ENCODE data around the gene LRRC1. TPM values are rescaled to one million over a fixed set of nuclear protein-coding genes. Genes with fewer than 3 reads are reported as not detected.
A peak's percentile ranks its signal among the peaks of the same experiment; 100 is the strongest.

The LRRC1 gene
- total and polyA plus RNA-seq, 10 of the 15 experiments (the other 5 are each of a cell fraction or from before 2014, with no cell fraction given), result 0.35 to 9.3 (median 0.63) TPM

DNA sequence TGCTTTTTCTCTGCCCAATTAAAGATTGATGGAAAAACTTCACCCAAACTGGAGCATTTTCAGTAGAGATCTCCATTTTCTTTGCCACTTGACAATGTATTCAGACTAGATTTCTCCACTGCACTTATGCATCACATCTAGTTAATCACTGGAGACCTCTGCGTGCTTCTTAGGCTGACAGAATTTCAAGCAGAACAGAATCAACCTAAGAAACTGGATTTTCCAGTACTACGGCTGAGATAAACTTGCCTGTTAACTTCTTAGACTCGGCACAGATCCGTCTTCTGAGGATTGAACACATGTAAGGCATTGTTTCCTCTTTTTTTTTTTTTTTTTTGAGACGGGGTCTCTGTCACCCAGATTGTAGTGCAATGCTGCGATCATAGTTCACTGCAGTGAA, 139.2 kb downstream of the LRRC1 start:
- POLR2A ChIA-PET, result no interaction called here
- SMC1A ChIA-PET (ENCODE audit: uncharacterized antibody, unreplicated experiment), result no interaction called here
- H2AFZ ChIP-seq (ENCODE audit: control insufficient read depth, low read depth, low read length), result no peak overlapping the region
- H3K4me1 ChIP-seq (ENCODE audit: control insufficient read depth, insufficient read depth, low read length), result no peaks in the 10 kb centered on the region
- no peaks in the 10 kb centered on the region for H3K79me2 ChIP-seq (ENCODE audit: control insufficient read depth, insufficient read depth, low read length)
- H3K36me3 ChIP-seq (ENCODE audit: control insufficient read depth in 2 of 2, insufficient read depth in 2 of 2, low read length in 1 of 2), result no peaks in the 10 kb centered on the region
- in situ Hi-C loops (cut with MboI), result no loop called here
- WGBS (ENCODE audit: insufficient coverage, insufficient replicate concordance, low lambda C conversion rate, missing lambda C conversion rate), result 59% methylated on average over 5 of the region's 6 CpGs
- H3K27ac ChIP-seq (ENCODE audit: control insufficient read depth, insufficient read depth), result no peak overlapping the region
- H3K4me3 ChIP-seq, result no peak overlapping the region
- FAIRE-seq (no peak), ATAC-seq (no peak), DNase-seq (ENCODE audit: low read depth, low spot score) (no peak)
- no peaks in the 10 kb centered on the region for H4K20me1 ChIP-seq (ENCODE audit: control insufficient read depth, insufficient read depth)
- CTCF ChIA-PET, result no interaction called here
- no peaks in the 10 kb centered on the region for H3K27me3 ChIP-seq (replicated peaks in 1 of 2; ENCODE audit: control insufficient read depth in 2 of 2, insufficient read depth in 2 of 2, low read length in 1 of 2)
- H3K9ac ChIP-seq (ENCODE audit: control insufficient read depth, insufficient read depth, low read length), result no peak overlapping the region
- H3K4me2 ChIP-seq (ENCODE audit: control insufficient read depth, insufficient read depth), result no peak overlapping the region
- RAD21 ChIA-PET (ENCODE audit: unreplicated experiment), result no interaction called here
- no peak for TF ChIP-seq RAD21 (IDR thresholded peaks at IDR 0.05; ENCODE audit: insufficient read depth, low read depth, low read length)
- no peaks in the 10 kb centered on the region for H3K9me3 ChIP-seq (replicated peaks; ENCODE audit: control insufficient read depth, insufficient read depth, low read length)
- no TSS peak for BruUV-seq (replicated peaks)
- intact Hi-C loops (cut with micrococcal nuclease; ENCODE audit: unreplicated experiment), result no loop called here

DNA sequence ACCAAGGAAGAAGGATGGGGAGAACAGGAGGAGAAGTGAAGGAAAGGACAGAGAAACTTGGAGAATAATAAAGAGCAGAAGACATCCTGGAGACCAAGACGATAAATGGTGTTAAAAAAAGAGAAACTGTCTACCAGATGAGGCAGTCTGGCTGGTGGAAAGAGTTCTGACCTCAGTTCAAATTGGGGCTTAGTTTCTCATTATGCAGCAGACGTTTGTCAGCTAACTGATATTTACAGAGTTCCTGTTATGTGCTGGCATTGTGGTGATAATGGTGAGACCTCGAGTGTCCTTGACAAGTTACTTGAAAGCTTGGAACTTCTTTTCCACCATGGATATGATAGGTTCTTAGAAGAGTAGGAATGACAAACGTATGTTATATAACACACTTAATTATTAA, 142.7 kb downstream of the LRRC1 start:
- FAIRE-seq (no peak), DNase-seq (ENCODE audit: low read depth, low spot score) (no peak), ATAC-seq (peak; percentile 69)
- Histone ChIP-seq H3K27ac (ENCODE audit: control insufficient read depth, insufficient read depth) (no peak overlapping the region), H3K36me3 (ENCODE audit: control insufficient read depth in 2 of 2, insufficient read depth in 2 of 2, low read length in 1 of 2) (no peaks in the 10 kb centered on the region), H3K4me2 (ENCODE audit: control insufficient read depth, insufficient read depth) (no peak overlapping the region), H3K4me3 (no peak overlapping the region), H3K79me2 (ENCODE audit: control insufficient read depth, insufficient read depth, low read length) (no peaks in the 10 kb centered on the region), H3K27me3 (replicated peaks in 1 of 2; ENCODE audit: control insufficient read depth in 2 of 2, insufficient read depth in 2 of 2, low read length in 1 of 2) (no peaks in the 10 kb centered on the region), H3K4me1 (ENCODE audit: control insufficient read depth, insufficient read depth, low read length) (no peaks in the 10 kb centered on the region), H3K9me3 (replicated peaks; ENCODE audit: control insufficient read depth, insufficient read depth, low read length) (no peaks in the 10 kb centered on the region), H3K9ac (ENCODE audit: control insufficient read depth, insufficient read depth, low read length) (no peak overlapping the region), H2AFZ (ENCODE audit: control insufficient read depth, low read depth, low read length) (no peak overlapping the region), H4K20me1 (ENCODE audit: control insufficient read depth, insufficient read depth) (no peaks in the 10 kb centered on the region)
- CTCF ChIA-PET, result no interaction called here
- SMC1A ChIA-PET (ENCODE audit: uncharacterized antibody, unreplicated experiment), result interaction anchor here (1.2 kb wide), 3 partner anchors 18 to 219 kb away, joined by 3 to 4 read pairs (median 3); no protein-coding TSS in a partner anchor
- BruUV-seq (replicated peaks), result no TSS peak
- intact Hi-C loops (cut with micrococcal nuclease; ENCODE audit: unreplicated experiment), result no loop called here
- no peak for TF ChIP-seq NBN (IDR thresholded peaks at IDR 0.05)
- TF ChIP-seq TARDBP (IDR thresholded peaks at IDR 0.05; ENCODE audit: borderline replicate concordance), result no peak
- RAD21 ChIA-PET (ENCODE audit: unreplicated experiment), result no interaction called here
- in situ Hi-C loops (cut with MboI), result no loop called here
- POLR2A ChIA-PET, result no interaction called here
- 8% methylated on average over 4 of the region's 4 CpGs for WGBS (ENCODE audit: insufficient coverage, insufficient replicate concordance, low lambda C conversion rate, missing lambda C conversion rate)

Measured in GM12878 (cell line).